PC-3 (cell line): ENCODE data around the gene FAM216A. TPM values are rescaled to one million over a fixed set of nuclear protein-coding genes. Genes with fewer than 3 reads are reported as not detected.
A peak's percentile ranks its signal among the peaks of the same experiment; 100 is the strongest.
"Not testable (repeated sequence)": the region's sequence is repeated elsewhere in the genome, so short reads cannot be mapped to it uniquely, and the experiment has no call there.

ENCODE experiments used
- ATAC-seq: fragments of 200-7000 bp; cut with Tn5 transposase; 2 replicates; pipeline ENCODE4 v1.9.1; 2020; ENCODE audit warnings: mild to moderate bottlenecking, moderate library complexity
- BruUV-seq: library from RNA; stranded (reverse); fragments of 400-500 nt; replicated peaks from 2 replicates; lab custom pipeline; 2021; lab: Mats Ljungman, UMichigan
- CTCF ChIA-PET: fragments of 300-600 bp; sonication (Branson Sonifier 250); formaldehyde crosslinking; loops from one replicate; lab custom pipeline; 2022; ENCODE audit warnings: antibody characterized with exemption; lab: Charles Lee
- POLR2A ChIA-PET: fragments of 300-600 bp; sonication (Branson Sonifier 250); formaldehyde crosslinking; loops from one replicate; lab custom pipeline; 2022; ENCODE audit warnings: antibody characterized with exemption; ENCODE audit not compliant: unreplicated experiment; lab: Charles Lee
- DNase-seq: peaks from one replicate; pipeline ENCODE4 v3.0.0-alpha.2; 2015
- H2AFZ ChIP-seq: fragments of 300-600 bp; sonication (generic); 2 replicates; pipeline ENCODE4 v1.6.0; 2016; ENCODE audit warnings: antibody characterized with exemption, low read length
- H3F3A ChIP-seq: fragments of 300-600 bp; sonication (generic); one replicate; pipeline ENCODE4 v1.6.0; 2017; ENCODE audit warnings: antibody characterized with exemption, low read length, control low read depth, mild to moderate bottlenecking; ENCODE audit not compliant: unreplicated experiment
- H3K27ac ChIP-seq: fragments of 300-600 bp; sonication (generic); 2 replicates; pipeline ENCODE4 v1.5.1; 2016; ENCODE audit warnings: mild to moderate bottlenecking, low read length
- H3K27me3 ChIP-seq: fragments of 300-600 bp; sonication (generic); 2 replicates; pipeline ENCODE4 v1.6.1; 2016; ENCODE audit warnings: low read length, mixed read lengths
- H3K36me3 ChIP-seq: fragments of 300-600 bp; sonication (generic); 2 replicates; pipeline ENCODE4 v1.6.1; 2016; ENCODE audit warnings: low read depth, mixed run types, low read length, mixed read lengths
- H3K4me1 ChIP-seq: fragments of 300-600 bp; sonication (generic); 2 replicates; pipeline ENCODE4 v1.5.1; 2016; ENCODE audit warnings: low read length; ENCODE audit not compliant: insufficient read depth
- H3K4me2 ChIP-seq: fragments of 300-600 bp; sonication (generic); 2 replicates; pipeline ENCODE4 v1.6.0; 2016; ENCODE audit warnings: low read length
- H3K4me3 ChIP-seq: fragments of 300-600 bp; sonication (generic); 2 replicates; pipeline ENCODE4 v1.5.1; 2016; ENCODE audit warnings: mild to moderate bottlenecking, low read length, mixed read lengths
- H3K79me2 ChIP-seq: fragments of 300-600 bp; sonication (generic); 2 replicates; pipeline ENCODE4 v1.6.1; 2017; ENCODE audit warnings: low read length, mixed read lengths
- H3K9ac ChIP-seq: fragments of 300-600 bp; sonication (generic); 2 replicates; pipeline ENCODE4 v1.6.0; 2016; ENCODE audit warnings: mild to moderate bottlenecking, low read length
- H3K9me2 ChIP-seq: fragments of 300-600 bp; sonication (generic); replicated peaks from 2 replicates; pipeline ENCODE4 v1.6.1; 2016; ENCODE audit warnings: mixed run types, low read length, mixed read lengths
- H3K9me3 ChIP-seq: fragments of 300-600 bp; sonication (generic); 2 replicates; pipeline ENCODE4 v1.6.1; 2016; ENCODE audit warnings: low read length, mixed read lengths
- H4K20me1 ChIP-seq: fragments of 300-600 bp; sonication (generic); 2 replicates; pipeline ENCODE4 v1.6.1; 2016; ENCODE audit warnings: low read length, mixed read lengths
- CTCF ChIP-seq: fragments of 300-600 bp; sonication (generic); conservative IDR thresholded peaks from 2 replicates; pipeline ENCODE4 v1.5.1; 2017; ENCODE audit warnings: antibody characterized with exemption, low read depth, mild to moderate bottlenecking, low read length
- EZH2 ChIP-seq: fragments of 300-600 bp; sonication (generic); IDR thresholded peaks from one replicate; pipeline ENCODE4 v1.6.1; 2017; ENCODE audit warnings: antibody characterized with exemption, mild to moderate bottlenecking, low read length; ENCODE audit not compliant: unreplicated experiment
- EZH2phosphoT487 ChIP-seq: fragments of 300-600 bp; sonication (generic); IDR thresholded peaks from 2 replicates; pipeline ENCODE4 v1.6.1; 2018; ENCODE audit warnings: mild to moderate bottlenecking, antibody characterized with exemption, low read length, borderline replicate concordance
- intact Hi-C: fragments of 100-400 bp; cut with micrococcal nuclease; formaldehyde crosslinking; loops from 2 replicates; pipeline ENCODE4 v1.9.0; 2023
- total RNA-seq: library from RNA; depleted of rRNA; stranded (reverse); fragments of >200 nt; gene quantifications from 2 replicates; pipeline ENCODE4 v1.2.3, GENCODE V29; 2014

Gene FAM216A
- total RNA-seq, 1 experiment from 2014 or later, result 27.8 TPM

GRCh38 chr12:110465024-110465423, 3.6 kb upstream of the FAM216A start:
- TF ChIP-seq CTCF (no peak), EZH2phosphoT487 (no peak), EZH2 (no peak)
- Histone ChIP-seq H3K4me3 (no peak overlapping the region), H3K79me2 (peaks cover 42% of the 10 kb centered on the region), H3K27ac (no peak overlapping the region), H3K9ac (no peak overlapping the region), H3K36me3 (peaks cover 4% of the 10 kb centered on the region; the same call in 1 of the 2 replicates), H4K20me1 (no peaks in the 10 kb centered on the region), H3K27me3 (no peaks in the 10 kb centered on the region), H3K4me1 (peaks cover 14% of the 10 kb centered on the region), H3K4me2 (no peak overlapping the region), H2AFZ (no peak overlapping the region), H3K9me3 (no peaks in the 10 kb centered on the region), H3K9me2 (no peaks in the 10 kb centered on the region), H3F3A (no peaks in the 10 kb centered on the region)
- intact Hi-C loops, result loop anchor here (10.0 kb wide), 1 partner anchor 230 kb away; no protein-coding TSS in a partner anchor
- DNase-seq, result no peak
- CTCF ChIA-PET, result no interaction called here
- BruUV-seq, result no TSS peak
- POLR2A ChIA-PET, result no interaction called here
- no peak for ATAC-seq

GRCh38 chr12:110465765-110466164, 2.9 kb upstream of the FAM216A start:
- H4K20me1 ChIP-seq, ATAC-seq, H2AFZ ChIP-seq, CTCF ChIA-PET, H3K4me3 ChIP-seq, H3K4me2 ChIP-seq, H3F3A ChIP-seq, DNase-seq, H3K27ac ChIP-seq, H3K9ac ChIP-seq, BruUV-seq, H3K9me2 ChIP-seq, H3K27me3 ChIP-seq, POLR2A ChIA-PET, H3K9me3 ChIP-seq, H3K36me3 ChIP-seq: not testable (repeated sequence)
- peaks cover 14% of the 10 kb centered on the region for H3K4me1 ChIP-seq
- H3K79me2 ChIP-seq, result peaks cover 49% of the 10 kb centered on the region
- intact Hi-C loops, result loop anchor here (10.0 kb wide), 1 partner anchor 229 kb away; no protein-coding TSS in a partner anchor

GRCh38 chr12:110466791-110467190, 1.9 kb upstream of the FAM216A start:
- H3K36me3 ChIP-seq, result peaks cover 4% of the 10 kb centered on the region; the same call in 1 of the 2 replicates
- H3K27ac ChIP-seq, result no peak overlapping the region
- intact Hi-C loops, result loop anchor here (10.0 kb wide), 1 partner anchor 228 kb away; no protein-coding TSS in a partner anchor
- H3K4me1 ChIP-seq, result peaks cover 14% of the 10 kb centered on the region
- H3K9ac ChIP-seq, result peak overlapping the region; percentile 90
- no peaks in the 10 kb centered on the region for H3F3A ChIP-seq
- H2AFZ ChIP-seq, result peak overlapping the region; percentile 20; the same call in 1 of the 2 replicates
- no peaks in the 10 kb centered on the region for H4K20me1 ChIP-seq
- peaks cover 52% of the 10 kb centered on the region for H3K79me2 ChIP-seq
- no peaks in the 10 kb centered on the region for H3K9me3 ChIP-seq
- no peaks in the 10 kb centered on the region for H3K27me3 ChIP-seq
- POLR2A ChIA-PET, result interaction anchor here (1.1 kb wide), 1 partner anchor 17 kb away, joined by 8 read pairs; the partner anchor contains the start of gene ARPC3
- H3K4me3 ChIP-seq, result peak overlapping the region; percentile 84
- no peaks in the 10 kb centered on the region for H3K9me2 ChIP-seq
- TF ChIP-seq EZH2phosphoT487, result no peak
- peak overlapping the region; percentile 98 for H3K4me2 ChIP-seq
- ATAC-seq, result no peak
- no TSS peak for BruUV-seq
- CTCF ChIA-PET, result interaction anchor here (0.6 kb wide), 2 partner anchors 17 to 136 kb away, joined by 6 to 13 read pairs; partner anchors contain the start of gene ARPC3
- DNase-seq, result no peak
